Neural progenitor cell (in vitro differentiated cells): ENCODE data around the gene FOXD2. TPM values are rescaled to one million over a fixed set of nuclear protein-coding genes. Genes with fewer than 3 reads are reported as not detected.
A peak's percentile ranks its signal among the peaks of the same experiment; 100 is the strongest.

Source experiments
- DNase-seq: peaks from one replicate; pipeline ENCODE4 v3.0.0-alpha.2; 2016; ENCODE audit warnings: low spot score
- H2AFZ ChIP-seq: fragments of 200-600 bp; sonication (generic); replicated peaks from 2 replicates; pipeline ENCODE4 v1.6.1; 2016; ENCODE audit warnings: antibody characterized with exemption
- H3F3A ChIP-seq: fragments of 200-600 bp; sonication (generic); 2 replicates; pipeline ENCODE4 v1.6.1; 2016; ENCODE audit warnings: antibody characterized with exemption, low read depth
- H3K27ac ChIP-seq: fragments of 200-600 bp; sonication (generic); 2 replicates; pipeline ENCODE4 v1.5.1; 2016; ENCODE audit warnings: mild to moderate bottlenecking
- H3K27me3 ChIP-seq: fragments of 200-600 bp; sonication (generic); 2 replicates; pipeline ENCODE4 v1.6.1; 2016; ENCODE audit warnings: mild to moderate bottlenecking, moderate library complexity
- H3K36me3 ChIP-seq: fragments of 200-600 bp; sonication (generic); 2 replicates; pipeline ENCODE4 v1.5.1; 2016
- H3K4me1 ChIP-seq: fragments of 200-600 bp; sonication (generic); 2 replicates; pipeline ENCODE4 v1.6.1; 2016; ENCODE audit warnings: mixed run types
- H3K4me2 ChIP-seq: fragments of 200-600 bp; sonication (generic); 2 replicates; pipeline ENCODE4 v1.6.1; 2016
- H3K4me3 ChIP-seq: fragments of 200-600 bp; sonication (generic); 2 replicates; pipeline ENCODE4 v1.5.1; 2016
- H3K79me2 ChIP-seq: fragments of 200-600 bp; sonication (generic); 2 replicates; pipeline ENCODE4 v1.6.1; 2016; ENCODE audit warnings: low read depth
- H3K9ac ChIP-seq: fragments of 200-600 bp; sonication (generic); 2 replicates; pipeline ENCODE4 v1.6.1; 2016
- H3K9me3 ChIP-seq: fragments of 200-600 bp; sonication (generic); 2 replicates; pipeline ENCODE4 v1.5.1; 2016; ENCODE audit warnings: low read depth
- H4K20me1 ChIP-seq: fragments of 200-600 bp; sonication (generic); 2 replicates; pipeline ENCODE4 v1.6.1; 2016; ENCODE audit warnings: low read depth
- H3K27ac Mint-ChIP-seq: 3 replicates; pipeline ENCODE4 v1.8.0; 2021; ENCODE audit warnings: mixed read lengths
- H3K27me3 Mint-ChIP-seq: 2 replicates; pipeline ENCODE4 v1.8.0; 2022; ENCODE audit warnings: low read depth, mild to moderate bottlenecking, inconsistent platforms, moderate library complexity, mixed read lengths; ENCODE audit not compliant: insufficient read depth
- H3K36me3 Mint-ChIP-seq: 3 replicates; pipeline ENCODE4 v1.8.0; 2021; ENCODE audit warnings: mixed read lengths
- H3K4me1 Mint-ChIP-seq: 3 replicates; pipeline ENCODE4 v1.8.0; 2021; ENCODE audit warnings: mixed read lengths
- H3K4me3 Mint-ChIP-seq: 3 replicates; pipeline ENCODE4 v1.8.0; 2021; ENCODE audit warnings: mild to moderate bottlenecking, moderate library complexity, mixed read lengths
- H3K9me3 Mint-ChIP-seq: 3 replicates; pipeline ENCODE4 v1.8.0; 2020; ENCODE audit warnings: mixed read lengths
- EZH2 ChIP-seq: fragments of 200-600 bp; sonication (generic); IDR thresholded peaks from 2 replicates; pipeline ENCODE4 v1.6.1; 2017; ENCODE audit warnings: antibody characterized with exemption, mild to moderate bottlenecking, moderate library complexity
- EZH2phosphoT487 ChIP-seq: fragments of 200-600 bp; sonication (generic); IDR thresholded peaks from 2 replicates; pipeline ENCODE4 v1.6.1; 2017; ENCODE audit warnings: antibody characterized with exemption
- total RNA-seq: library from RNA; depleted of rRNA; stranded (reverse); fragments of >200 nt; gene quantifications from 2 replicates; pipeline ENCODE4 v1.2.3, GENCODE V29; 2015; ENCODE audit warnings: low replicate concordance
- TF ChIP-seq, protein P1 (sequence below): fragments of 200-600 bp; sonication (generic); IDR thresholded peaks from 2 replicates; pipeline ENCODE4 v1.5.1; 2017; ENCODE audit warnings: antibody characterized with exemption, mild to moderate bottlenecking

The FOXD2 gene
- total RNA-seq, 1 donor from 2014 or later: 0.32 TPM

GRCh38 chr1:47439017-47439818, 1.4 kb downstream of the FOXD2 start:
- peaks cover 44% of the 10 kb centered on the region for H3F3A ChIP-seq
- DNase-seq: peak; percentile 71
- peak overlapping the region; percentile 12 for H3K4me2 ChIP-seq
- Mint-ChIP-seq H3K4me1 (peaks cover 26% of the 10 kb centered on the region), H3K9me3 (no peaks in the 10 kb centered on the region), H3K27me3 (peaks cover 40% of the 10 kb centered on the region), H3K36me3 (no peaks in the 10 kb centered on the region), H3K27ac (no peak overlapping the region), H3K4me3 (peak overlapping the region; percentile 18)
- peaks cover 100% of the 10 kb centered on the region for H3K27me3 ChIP-seq
- no peaks in the 10 kb centered on the region for H3K36me3 ChIP-seq
- H2AFZ ChIP-seq: peak overlapping the region; percentile 5
- H3K27ac ChIP-seq: no peak overlapping the region
- H3K9ac ChIP-seq: no peak overlapping the region
- TF ChIP-seq, protein P1, sequence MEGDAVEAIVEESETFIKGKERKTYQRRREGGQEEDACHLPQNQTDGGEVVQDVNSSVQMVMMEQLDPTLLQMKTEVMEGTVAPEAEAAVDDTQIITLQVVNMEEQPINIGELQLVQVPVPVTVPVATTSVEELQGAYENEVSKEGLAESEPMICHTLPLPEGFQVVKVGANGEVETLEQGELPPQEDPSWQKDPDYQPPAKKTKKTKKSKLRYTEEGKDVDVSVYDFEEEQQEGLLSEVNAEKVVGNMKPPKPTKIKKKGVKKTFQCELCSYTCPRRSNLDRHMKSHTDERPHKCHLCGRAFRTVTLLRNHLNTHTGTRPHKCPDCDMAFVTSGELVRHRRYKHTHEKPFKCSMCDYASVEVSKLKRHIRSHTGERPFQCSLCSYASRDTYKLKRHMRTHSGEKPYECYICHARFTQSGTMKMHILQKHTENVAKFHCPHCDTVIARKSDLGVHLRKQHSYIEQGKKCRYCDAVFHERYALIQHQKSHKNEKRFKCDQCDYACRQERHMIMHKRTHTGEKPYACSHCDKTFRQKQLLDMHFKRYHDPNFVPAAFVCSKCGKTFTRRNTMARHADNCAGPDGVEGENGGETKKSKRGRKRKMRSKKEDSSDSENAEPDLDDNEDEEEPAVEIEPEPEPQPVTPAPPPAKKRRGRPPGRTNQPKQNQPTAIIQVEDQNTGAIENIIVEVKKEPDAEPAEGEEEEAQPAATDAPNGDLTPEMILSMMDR: no peak
- peak; percentile 100 for TF ChIP-seq EZH2phosphoT487
- TF ChIP-seq EZH2: peak; percentile 100
- H3K9me3 ChIP-seq: no peaks in the 10 kb centered on the region
- H4K20me1 ChIP-seq: peaks cover 72% of the 10 kb centered on the region
- no peaks in the 10 kb centered on the region for H3K79me2 ChIP-seq
- no peak overlapping the region for H3K4me3 ChIP-seq
- peaks cover 17% of the 10 kb centered on the region for H3K4me1 ChIP-seq

GRCh38 chr1:47439819-47440598, 2.2 kb downstream of the FOXD2 start:
- Histone ChIP-seq H3K4me1 (peaks cover 17% of the 10 kb centered on the region), H3K27ac (no peak overlapping the region), H3K27me3 (peaks cover 100% of the 10 kb centered on the region), H3K4me2 (peak overlapping the region; percentile 12), H3K9me3 (no peaks in the 10 kb centered on the region), H3K79me2 (no peaks in the 10 kb centered on the region), H3F3A (peaks cover 44% of the 10 kb centered on the region), H3K36me3 (no peaks in the 10 kb centered on the region), H2AFZ (no peak overlapping the region), H4K20me1 (peaks cover 72% of the 10 kb centered on the region), H3K4me3 (no peak overlapping the region), H3K9ac (no peak overlapping the region)
- Mint-ChIP-seq H3K4me1 (peaks cover 27% of the 10 kb centered on the region), H3K9me3 (no peaks in the 10 kb centered on the region), H3K36me3 (no peaks in the 10 kb centered on the region), H3K4me3 (no peak overlapping the region), H3K27ac (no peak overlapping the region), H3K27me3 (peaks cover 40% of the 10 kb centered on the region)
- TF ChIP-seq EZH2: no peak
- peak; percentile 85 for TF ChIP-seq EZH2phosphoT487
- DNase-seq: no peak

GRCh38 chr1:47440599-47441081, 2.8 kb downstream of the FOXD2 start:
- peaks cover 39% of the 10 kb centered on the region for H3K27me3 Mint-ChIP-seq

More at GRCh38 chr1:47440599-47441081, 2.8 kb downstream of the FOXD2 start:
- H3K4me1 Mint-ChIP-seq: peaks cover 31% of the 10 kb centered on the region
- H3K4me3 ChIP-seq: no peak overlapping the region
- no peak overlapping the region for H2AFZ ChIP-seq
- H3K79me2 ChIP-seq: no peaks in the 10 kb centered on the region
- peaks cover 45% of the 10 kb centered on the region for H3F3A ChIP-seq
- peaks cover 74% of the 10 kb centered on the region for H4K20me1 ChIP-seq
- no peak overlapping the region for H3K27ac Mint-ChIP-seq
- DNase-seq: no peak
- TF ChIP-seq EZH2 (no peak), EZH2phosphoT487 (no peak)
- TF ChIP-seq, protein P1: no peak
- no peaks in the 10 kb centered on the region for H3K36me3 Mint-ChIP-seq
- no peaks in the 10 kb centered on the region for H3K9me3 Mint-ChIP-seq
- H3K27ac ChIP-seq: no peak overlapping the region
- peaks cover 100% of the 10 kb centered on the region for H3K27me3 ChIP-seq
- H3K9ac ChIP-seq: no peak overlapping the region
- no peaks in the 10 kb centered on the region for H3K36me3 ChIP-seq
- H3K9me3 ChIP-seq: no peaks in the 10 kb centered on the region
- H3K4me2 ChIP-seq: no peak overlapping the region
- no peak overlapping the region for H3K4me3 Mint-ChIP-seq
- peaks cover 23% of the 10 kb centered on the region for H3K4me1 ChIP-seq
